ENCODE measurements around the gene C11orf97. TPM values are rescaled to one million over a fixed set of nuclear protein-coding genes. Genes with fewer than 3 reads are reported as not detected.
"Not testable (repeated sequence)": the region's sequence is repeated elsewhere in the genome, so short reads cannot be mapped to it uniquely, and the experiment has no call there.

The C11orf97 gene
- polyA plus RNA-seq, 3 donors from 2014 or later = not detected

- H3K27ac Mint-ChIP-seq; H3K9me3 Mint-ChIP-seq; H3K4me3 Mint-ChIP-seq; H3K27me3 Mint-ChIP-seq (ENCODE audit: low read depth in 3 of 3); H3K36me3 Mint-ChIP-seq; DNase-seq; H3K4me1 Mint-ChIP-seq: not testable (repeated sequence)
These were observed 43.6 kb downstream of the C11orf97 start for GRCh38 chr11:94555752-94556329.

- Mint-ChIP-seq H3K27ac (no peak overlapping the region), H3K9me3 (no peaks in the 10 kb centered on the region), H3K27me3 (ENCODE audit: low read depth in 3 of 3) (peaks cover 0 to 2% (median 0%) of the 10 kb centered on the region in 3 donors), H3K4me1 (no peaks in the 10 kb centered on the region), H3K4me3 (no peak overlapping the region), H3K36me3 (no peaks in the 10 kb centered on the region)
- no peak for DNase-seq
These were observed 45.2 kb downstream of the C11orf97 start for GRCh38 chr11:94557421-94557820.

GRCh38 chr11:94557992-94558391, 45.7 kb downstream of the C11orf97 start:
- H3K4me1 Mint-ChIP-seq = no peaks in the 10 kb centered on the region
- H3K4me3 Mint-ChIP-seq = no peak overlapping the region
- no peaks in the 10 kb centered on the region for H3K36me3 Mint-ChIP-seq
- H3K27me3 Mint-ChIP-seq (ENCODE audit: low read depth in 3 of 3) = peaks cover 0 to 2% (median 0%) of the 10 kb centered on the region in 3 donors
- H3K9me3 Mint-ChIP-seq = no peaks in the 10 kb centered on the region
- DNase-seq = no peak
- no peak overlapping the region for H3K27ac Mint-ChIP-seq

- no peak overlapping the region for H3K27ac Mint-ChIP-seq
- H3K9me3 Mint-ChIP-seq = no peaks in the 10 kb centered on the region
These were observed 46.2 kb downstream of the C11orf97 start for GRCh38 chr11:94558468-94558867.

GRCh38 chr11:94558932-94559331, 46.7 kb downstream of the C11orf97 start:
- H3K4me3 Mint-ChIP-seq = no peak overlapping the region
- H3K9me3 Mint-ChIP-seq = no peaks in the 10 kb centered on the region
- no peak overlapping the region for H3K27ac Mint-ChIP-seq
- DNase-seq = no peak
- H3K27me3 Mint-ChIP-seq (ENCODE audit: low read depth in 3 of 3) = peaks cover 0 to 2% (median 0%) of the 10 kb centered on the region in 3 donors
- no peaks in the 10 kb centered on the region for H3K4me1 Mint-ChIP-seq
- no peaks in the 10 kb centered on the region for H3K36me3 Mint-ChIP-seq

More at GRCh38 chr11:94558468-94558867, 46.2 kb downstream of the C11orf97 start:
- Mint-ChIP-seq H3K36me3 (no peaks in the 10 kb centered on the region), H3K4me3 (no peak overlapping the region), H3K27me3 (ENCODE audit: low read depth in 3 of 3) (peaks cover 0 to 2% (median 0%) of the 10 kb centered on the region in 3 donors), H3K4me1 (no peaks in the 10 kb centered on the region)
- no peak for DNase-seq

- Mint-ChIP-seq H3K9me3 (no peaks in the 10 kb centered on the region), H3K36me3 (no peaks in the 10 kb centered on the region), H3K27me3 (ENCODE audit: low read depth in 3 of 3) (peaks cover 0 to 2% (median 0%) of the 10 kb centered on the region in 3 donors), H3K4me3 (no peak overlapping the region), H3K27ac (no peak overlapping the region), H3K4me1 (no peaks in the 10 kb centered on the region)
- no peak for DNase-seq
These were observed 47.1 kb downstream of the C11orf97 start for GRCh38 chr11:94559361-94559760.

GRCh38 chr11:94560834-94561233, 48.6 kb downstream of the C11orf97 start:
- Mint-ChIP-seq H3K4me1 (no peaks in the 10 kb centered on the region), H3K27ac (no peak overlapping the region)

GRCh38 chr11:94563176-94563847, 51.1 kb downstream of the C11orf97 start:
- H3K4me1 Mint-ChIP-seq = no peaks in the 10 kb centered on the region
- no peaks in the 10 kb centered on the region for H3K36me3 Mint-ChIP-seq
- no peak overlapping the region for H3K4me3 Mint-ChIP-seq
- H3K27ac Mint-ChIP-seq = no peak overlapping the region
- no peak for DNase-seq
- no peaks in the 10 kb centered on the region for H3K9me3 Mint-ChIP-seq
- peaks cover 0 to 3% (median 0%) of the 10 kb centered on the region in 3 donors for H3K27me3 Mint-ChIP-seq (ENCODE audit: low read depth in 3 of 3)

More at GRCh38 chr11:94560834-94561233, 48.6 kb downstream of the C11orf97 start:
- Mint-ChIP-seq H3K27me3 (ENCODE audit: low read depth in 3 of 3) (peaks cover 0 to 2% (median 0%) of the 10 kb centered on the region in 3 donors), H3K36me3 (no peaks in the 10 kb centered on the region), H3K9me3 (no peaks in the 10 kb centered on the region), H3K4me3 (no peak overlapping the region)
- no peak for DNase-seq

GRCh38 chr11:94563848-94564467, 51.7 kb downstream of the C11orf97 start:
- Mint-ChIP-seq H3K36me3 (no peaks in the 10 kb centered on the region), H3K4me3 (no peak overlapping the region), H3K27ac (no peak overlapping the region)

GRCh38 chr11:94567181-94567670, 55.0 kb downstream of the C11orf97 start, which contains the start of gene PIWIL4:
PIWIL4 (plus strand) TSS chr11:94567368; CDS start chr11:94567519, 151 bp downstream.
- no peak for DNase-seq
- H3K36me3 Mint-ChIP-seq = no peaks in the 10 kb centered on the region
- no peak within 1 kb of the TSS for H3K4me3 Mint-ChIP-seq
- H3K4me1 Mint-ChIP-seq = no peaks in the 10 kb centered on the region
- H3K9me3 Mint-ChIP-seq = no peaks in the 10 kb centered on the region
- peaks cover 0 to 3% (median 3%) of the 10 kb centered on the region in 3 donors for H3K27me3 Mint-ChIP-seq (ENCODE audit: low read depth in 3 of 3)
- no peak within 1 kb of the TSS for H3K27ac Mint-ChIP-seq

More at GRCh38 chr11:94563848-94564467, 51.7 kb downstream of the C11orf97 start:
- no peak for DNase-seq
- Mint-ChIP-seq H3K9me3 (no peaks in the 10 kb centered on the region), H3K27me3 (ENCODE audit: low read depth in 3 of 3) (peaks cover 0 to 3% (median 0%) of the 10 kb centered on the region in 3 donors), H3K4me1 (no peaks in the 10 kb centered on the region)

GRCh38 chr11:94568200-94568599, 55.9 kb downstream of the C11orf97 start:
- no peak overlapping the region for H3K27ac Mint-ChIP-seq
- no peaks in the 10 kb centered on the region for H3K36me3 Mint-ChIP-seq
- no peaks in the 10 kb centered on the region for H3K9me3 Mint-ChIP-seq
- no peak for DNase-seq
- peaks cover 0 to 3% (median 3%) of the 10 kb centered on the region in 3 donors for H3K27me3 Mint-ChIP-seq (ENCODE audit: low read depth in 3 of 3)
- no peak overlapping the region for H3K4me3 Mint-ChIP-seq
- no peaks in the 10 kb centered on the region for H3K4me1 Mint-ChIP-seq

- Mint-ChIP-seq H3K4me3 (no peak overlapping the region), H3K36me3 (no peaks in the 10 kb centered on the region), H3K4me1 (no peaks in the 10 kb centered on the region), H3K9me3 (no peaks in the 10 kb centered on the region), H3K27me3 (ENCODE audit: low read depth in 3 of 3) (peaks cover 0 to 3% (median 3%) of the 10 kb centered on the region in 3 donors), H3K27ac (no peak overlapping the region)
- no peak for DNase-seq
These were observed 56.5 kb downstream of the C11orf97 start for GRCh38 chr11:94568717-94569116.

GRCh38 chr11:94572975-94573374, 60.7 kb downstream of the C11orf97 start:
- not testable (repeated sequence) for H3K4me1 Mint-ChIP-seq; H3K9me3 Mint-ChIP-seq; H3K27ac Mint-ChIP-seq; H3K4me3 Mint-ChIP-seq; DNase-seq; H3K27me3 Mint-ChIP-seq (ENCODE audit: low read depth in 3 of 3); H3K36me3 Mint-ChIP-seq

Measured in immature natural killer cell (primary cell).